SK-N-SH treated with all-trans-retinoic acid at 6 μM for 48 hours (cell line): ENCODE results near the gene TGIF2.

ENCODE experiments used
- ATAC-seq: fragments of 200-7000 bp; cut with Tn5 transposase; 3 replicates; pipeline ENCODE4 v1.9.1; 2020; ENCODE audit warnings: mild to moderate bottlenecking, moderate library complexity
- ARNTL ChIP-seq: fragments of 450-650 bp; formaldehyde crosslinking; IDR thresholded peaks from 2 replicates; pipeline ENCODE4 v1.5.0; 2020; ENCODE audit warnings: low read depth, mild to moderate bottlenecking, moderate library complexity, borderline replicate concordance
- BACH2 ChIP-seq: fragments of 250-450 bp; sonication (Bioruptor Pico); IDR thresholded peaks from 2 replicates; pipeline ENCODE4 v1.9.0; 2021; ENCODE audit warnings: mild to moderate bottlenecking, borderline replicate concordance
- CREB5 ChIP-seq: fragments of 250-450 bp; sonication (Bioruptor Pico); IDR thresholded peaks from 2 replicates; pipeline ENCODE4 v1.5.1; 2020; ENCODE audit warnings: low read depth, mild to moderate bottlenecking, moderate library complexity
- CSDC2 ChIP-seq: fragments of 250-450 bp; sonication (Bioruptor Pico); IDR thresholded peaks from 2 replicates; pipeline ENCODE4 v1.5.0; 2020; ENCODE audit warnings: mild to moderate bottlenecking, moderate library complexity
- CSRNP3 ChIP-seq: fragments of 250-450 bp; sonication (Bioruptor Pico); IDR thresholded peaks from 2 replicates; pipeline ENCODE4 v1.5.1; 2021; ENCODE audit warnings: mild to moderate bottlenecking, moderate library complexity
- ESRRG ChIP-seq: fragments of 250-450 bp; sonication (Bioruptor Pico); IDR thresholded peaks from 2 replicates; pipeline ENCODE4 v1.6.1; 2021; ENCODE audit warnings: mild to moderate bottlenecking
- GLIS3 ChIP-seq: fragments of 250-450 bp; sonication (Bioruptor Pico); IDR thresholded peaks from 2 replicates; pipeline ENCODE4 v1.5.0; 2020; ENCODE audit warnings: mild to moderate bottlenecking, moderate library complexity
- ISL1 ChIP-seq: fragments of 250-450 bp; sonication (Bioruptor Pico); IDR thresholded peaks from 2 replicates; pipeline ENCODE4 v2.1.2; 2022; ENCODE audit warnings: mild to moderate bottlenecking, moderate library complexity
- POU6F1 ChIP-seq: fragments of 250-450 bp; sonication (Bioruptor Pico); IDR thresholded peaks from 2 replicates; pipeline ENCODE4 v1.8.0; 2021; ENCODE audit warnings: low read depth, mild to moderate bottlenecking, moderate library complexity, borderline replicate concordance
- PPARA ChIP-seq: fragments of 250-450 bp; sonication (Bioruptor Pico); IDR thresholded peaks from 2 replicates; pipeline ENCODE4 v1.5.0; 2020; ENCODE audit warnings: mild to moderate bottlenecking, borderline replicate concordance
- SNAI2 ChIP-seq: fragments of 250-450 bp; sonication (Bioruptor Pico); IDR thresholded peaks from 2 replicates; pipeline ENCODE4 v1.5.0; 2020; ENCODE audit warnings: mild to moderate bottlenecking, moderate library complexity
- TCF4 ChIP-seq: fragments of 250-450 bp; sonication (Bioruptor Pico); IDR thresholded peaks from 2 replicates; pipeline ENCODE4 v1.8.0; 2021; ENCODE audit warnings: mild to moderate bottlenecking, moderate library complexity, borderline replicate concordance
- TOX ChIP-seq: fragments of 250-450 bp; sonication (Bioruptor Pico); IDR thresholded peaks from 2 replicates; pipeline ENCODE4 v1.8.0; 2021; ENCODE audit warnings: mild to moderate bottlenecking, moderate library complexity, borderline replicate concordance
- TSHZ2 ChIP-seq: fragments of 250-450 bp; sonication (Bioruptor Pico); IDR thresholded peaks from 2 replicates; pipeline ENCODE4 v1.5.0; 2020; ENCODE audit warnings: mild to moderate bottlenecking, moderate library complexity
- ZC3H10 ChIP-seq: fragments of 250-450 bp; sonication (Bioruptor Pico); IDR thresholded peaks from 2 replicates; pipeline ENCODE4 v1.5.1; 2021; ENCODE audit warnings: mild to moderate bottlenecking, moderate library complexity
- ZFP3 ChIP-seq: fragments of 250-450 bp; sonication (Bioruptor Pico); IDR thresholded peaks from 2 replicates; pipeline ENCODE4 v1.5.0; 2020; ENCODE audit warnings: mild to moderate bottlenecking, moderate library complexity
- ZFP30 ChIP-seq: fragments of 450-650 bp; formaldehyde crosslinking; IDR thresholded peaks from 2 replicates; pipeline ENCODE4 v1.5.0; 2022; ENCODE audit warnings: mild to moderate bottlenecking, moderate library complexity
- ZNF565 ChIP-seq: fragments of 450-650 bp; formaldehyde crosslinking; conservative IDR thresholded peaks from 2 replicates; pipeline ENCODE4 v1.5.0; 2020; ENCODE audit warnings: low read depth, mild to moderate bottlenecking, moderate library complexity
- ZNF70 ChIP-seq: fragments of 450-650 bp; formaldehyde crosslinking; IDR thresholded peaks from 2 replicates; pipeline ENCODE4 v1.5.0; 2020; ENCODE audit warnings: mild to moderate bottlenecking, moderate library complexity
- ZNF8 ChIP-seq: fragments of 450-650 bp; formaldehyde crosslinking; IDR thresholded peaks from 2 replicates; pipeline ENCODE4 v1.5.0; 2020; ENCODE audit warnings: mild to moderate bottlenecking, moderate library complexity

TGIF2 gene

GRCh38 chr20:36526521-36527011 lies 46.8 kb upstream of the TGIF2 start:
- ATAC-seq: no peak
- TF ChIP-seq TCF4 (CRISPR knock-in tag): no peak
- no peak for TF ChIP-seq ARNTL (CRISPR knock-in tag)
- no peak for TF ChIP-seq TSHZ2 (CRISPR knock-in tag)
- TF ChIP-seq CREB5: no peak
- no peak for TF ChIP-seq ISL1 (CRISPR knock-in tag)
- TF ChIP-seq BACH2 (CRISPR knock-in tag): no peak
- TF ChIP-seq ZNF565 (CRISPR knock-in tag): no peak
- no peak for TF ChIP-seq POU6F1 (CRISPR knock-in tag)
- TF ChIP-seq, all 23 proteins: peak for 0

GRCh38 chr20:36527331-36528125 lies 45.9 kb upstream of the TGIF2 start:
- no peak for ATAC-seq
- TF ChIP-seq POU6F1 (CRISPR knock-in tag) (no peak), ZNF565 (CRISPR knock-in tag) (no peak), CSRNP3 (CRISPR knock-in tag) (no peak), TSHZ2 (CRISPR knock-in tag) (no peak), SNAI2 (CRISPR knock-in tag) (no peak), ESRRG (no peak), ZNF70 (CRISPR knock-in tag) (no peak), ZFP3 (CRISPR knock-in tag) (no peak), CSDC2 (CRISPR knock-in tag) (no peak), CREB5 (no peak), BACH2 (CRISPR knock-in tag) (no peak), GLIS3 (no peak), TOX (CRISPR knock-in tag) (no peak), ZC3H10 (CRISPR knock-in tag) (no peak), PPARA (CRISPR knock-in tag) (no peak), ZNF8 (CRISPR knock-in tag) (no peak), ZFP30 (CRISPR knock-in tag) (no peak), TCF4 (CRISPR knock-in tag) (no peak), ISL1 (CRISPR knock-in tag) (no peak)
